PFSK-1 (cell line): ENCODE results near the gene MAN2B2.

Experiments used
- FOXP2 ChIP-seq: optimal IDR thresholded peaks from 2 replicates; pipeline ENCODE3; 2011; ENCODE audit warnings: borderline replicate concordance, control low read depth, inconsistent platforms; ENCODE audit not compliant: insufficient read depth; ENCODE audit errors: extremely low read length, extremely low read depth
- POLR2AphosphoS5 ChIP-seq: IDR thresholded peaks from 2 replicates; pipeline ENCODE4 v1.6.1; 2012; ENCODE audit warnings: low read depth, mild to moderate bottlenecking, control low read depth, low read length, moderate library complexity
- REST ChIP-seq, 2 experiments: IDR thresholded peaks; 2 replicates each; pipeline versions ENCODE4 v1.6.1 to v1.8.0; 2011 to 2012; ENCODE audit warnings: low read depth in 2 of 2, low read length in 2 of 2, control low read depth in 1 of 2, inconsistent platforms in 1 of 2, mild to moderate bottlenecking in 1 of 2, moderate library complexity in 1 of 2; ENCODE audit not compliant: insufficient read depth in 1 of 2
- SIN3A ChIP-seq: IDR thresholded peaks from 2 replicates; pipeline ENCODE4 v1.6.1; 2012; ENCODE audit warnings: mild to moderate bottlenecking, low read length, moderate library complexity, borderline replicate concordance; ENCODE audit not compliant: insufficient read depth

GRCh38 chr4:6598127-6598526, 23.1 kb downstream of the MAN2B2 start:
- TF ChIP-seq FOXP2 = no peak
- TF ChIP-seq SIN3A = no peak
- no peak for TF ChIP-seq REST (IDR thresholded peaks at IDR 0.05; ENCODE audit: insufficient read depth in 1 of 2, low read depth in 2 of 2, low read length in 2 of 2)
- no peak for TF ChIP-seq POLR2AphosphoS5
